Peyer's patch (tissue), 4 donors: ENCODE measurements around the gene CARHSP1.

Experiments used
- POLR2A ChIP-seq, 2 donors: fragments of 450-650 bp; IDR thresholded peaks; one replicate each; pipeline ENCODE4 v1.5.1; 2017; ENCODE audit warnings: antibody characterized with exemption in 2 of 2, mild to moderate bottlenecking in 2 of 2, moderate library complexity in 2 of 2
- TF ChIP-seq, protein P1 (sequence below), 6 experiments: fragments of 450-650 bp in 4 of 6; fragments of 200-600 bp in 2 of 6; sonication (generic) in 1 of 6; IDR thresholded peaks; one replicate each; pipeline ENCODE4 v1.5.1; 2017 to 2019; ENCODE audit warnings: antibody characterized with exemption in 6 of 6, mild to moderate bottlenecking in 3 of 6, moderate library complexity in 1 of 6

DNA sequence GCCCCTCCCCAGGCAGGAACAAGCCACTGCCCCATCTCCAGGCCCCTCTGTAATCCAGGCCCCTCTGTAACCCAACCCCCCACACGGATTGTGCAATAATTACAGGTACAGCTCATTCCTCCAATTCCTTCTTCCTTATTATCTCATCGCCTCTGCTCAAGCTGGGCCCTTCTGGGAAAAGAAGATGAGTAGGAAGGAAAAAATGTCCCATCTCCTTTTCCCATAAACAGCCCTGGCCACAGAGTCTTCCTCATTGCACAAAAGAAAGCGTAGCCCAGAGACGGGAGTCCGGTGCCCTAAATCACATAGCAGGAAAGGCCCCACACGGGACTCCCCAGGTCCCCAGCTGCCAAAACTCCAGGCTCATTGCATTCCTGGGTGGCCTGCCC lies 9.7 kb upstream of the CARHSP1 start:
- TF ChIP-seq, protein P1, sequence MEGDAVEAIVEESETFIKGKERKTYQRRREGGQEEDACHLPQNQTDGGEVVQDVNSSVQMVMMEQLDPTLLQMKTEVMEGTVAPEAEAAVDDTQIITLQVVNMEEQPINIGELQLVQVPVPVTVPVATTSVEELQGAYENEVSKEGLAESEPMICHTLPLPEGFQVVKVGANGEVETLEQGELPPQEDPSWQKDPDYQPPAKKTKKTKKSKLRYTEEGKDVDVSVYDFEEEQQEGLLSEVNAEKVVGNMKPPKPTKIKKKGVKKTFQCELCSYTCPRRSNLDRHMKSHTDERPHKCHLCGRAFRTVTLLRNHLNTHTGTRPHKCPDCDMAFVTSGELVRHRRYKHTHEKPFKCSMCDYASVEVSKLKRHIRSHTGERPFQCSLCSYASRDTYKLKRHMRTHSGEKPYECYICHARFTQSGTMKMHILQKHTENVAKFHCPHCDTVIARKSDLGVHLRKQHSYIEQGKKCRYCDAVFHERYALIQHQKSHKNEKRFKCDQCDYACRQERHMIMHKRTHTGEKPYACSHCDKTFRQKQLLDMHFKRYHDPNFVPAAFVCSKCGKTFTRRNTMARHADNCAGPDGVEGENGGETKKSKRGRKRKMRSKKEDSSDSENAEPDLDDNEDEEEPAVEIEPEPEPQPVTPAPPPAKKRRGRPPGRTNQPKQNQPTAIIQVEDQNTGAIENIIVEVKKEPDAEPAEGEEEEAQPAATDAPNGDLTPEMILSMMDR (IDR thresholded peaks at IDR 0.05), result no peak
- TF ChIP-seq POLR2A (IDR thresholded peaks at IDR 0.05), result no peak
